Mammary epithelial cell (primary cell): ENCODE measurements around the gene ZNF808.

ENCODE experiments used
- CTCF ChIP-seq, 2 donors: IDR thresholded peaks in 1 of 2; conservative IDR thresholded peaks in 1 of 2; 2 replicates each; pipeline ENCODE4 v1.5.1; 2011 to 2012; ENCODE audit warnings: inconsistent platforms in 2 of 2, low read length in 2 of 2, mild to moderate bottlenecking in 2 of 2, control low read depth in 1 of 2, low read depth in 1 of 2; ENCODE audit not compliant: insufficient read depth in 1 of 2; ENCODE audit errors: extremely low read depth in 1 of 2
- EZH2 ChIP-seq: IDR thresholded peaks from 2 replicates; pipeline ENCODE4 v1.6.1; 2012; ENCODE audit warnings: low read length, inconsistent platforms, borderline replicate concordance

GRCh38 chr19:52516191-52516590, 11.3 kb upstream of the ZNF808 start:
- no peak for TF ChIP-seq EZH2
- TF ChIP-seq CTCF (conservative IDR thresholded peaks at IDR 0.05 in 1 of 2, IDR thresholded peaks at IDR 0.05 in 1 of 2; ENCODE audit: extremely low read depth in 1 of 2, insufficient read depth in 1 of 2, low read depth in 1 of 2, low read length in 2 of 2) = no peak
